Esophagus (tissue), 2 donors: ENCODE results near the gene FAM186B. TPM values are rescaled to one million over a fixed set of nuclear protein-coding genes. Genes with fewer than 3 reads are reported as not detected.
"Not testable (repeated sequence)": the region's sequence is repeated elsewhere in the genome, so short reads cannot be mapped to it uniquely, and the experiment has no call there.

Experiments
- H3K27ac ChIP-seq, 2 donors: one replicate each; pipeline ENCODE4 v1.5.1; 2013; ENCODE audit warnings: low read depth in 2 of 2, mild to moderate bottlenecking in 2 of 2, inconsistent platforms in 1 of 2, low read length in 1 of 2, moderate library complexity in 1 of 2
- H3K27me3 ChIP-seq, 2 donors: one replicate each; pipeline ENCODE4 v1.6.1; 2013; ENCODE audit warnings: low read length in 2 of 2, control low read depth in 1 of 2, mild to moderate bottlenecking in 1 of 2; ENCODE audit not compliant: insufficient read depth in 2 of 2, control insufficient read depth in 1 of 2
- H3K36me3 ChIP-seq, 2 donors: one replicate each; pipeline ENCODE4 v1.6.1; 2013; ENCODE audit warnings: low read length in 1 of 2; ENCODE audit not compliant: control insufficient read depth in 2 of 2, insufficient read depth in 2 of 2
- H3K4me1 ChIP-seq, 2 donors: one replicate each; pipeline ENCODE4 v1.6.1; 2013; ENCODE audit warnings: low read length in 1 of 2; ENCODE audit not compliant: control insufficient read depth in 2 of 2, insufficient read depth in 2 of 2
- H3K4me3 ChIP-seq, 2 donors: one replicate each; pipeline ENCODE4 v1.5.1; 2013; ENCODE audit warnings: low read length in 2 of 2, mild to moderate bottlenecking in 2 of 2, low read depth in 1 of 2, moderate library complexity in 1 of 2
- H3K9me3 ChIP-seq, 2 donors: one replicate each; pipeline ENCODE4 v1.6.1; 2013; ENCODE audit warnings: mild to moderate bottlenecking in 2 of 2, low read depth in 1 of 2, low read length in 1 of 2, moderate library complexity in 1 of 2; ENCODE audit not compliant: control insufficient read depth in 2 of 2, insufficient read depth in 1 of 2
- WGBS, 2 donors: extraction: QIAGEN DNeasy Blood & Tissue Kit; methylation state at CpG; one replicate each; pipeline ENCODE4 v1.1.7; 2013; 5-methylcytosine and 5-hydroxymethylcytosine counted together
- polyA plus RNA-seq, 2 donors: library from polyadenylated mRNA; stranded (reverse); fragments of 200-250 nt; gene quantifications; one replicate each; pipeline ENCODE4 v1.2.3, GENCODE V29; 2013
- donor health status: healthy with polysubstance abuse.
- donor health status: Bipolar disorder and iron deficiency.

Gene FAM186B
- polyA plus RNA-seq, result under 1 TPM; 0.08 to 0.09 TPM

GRCh38 chr12:49605539-49605938 lies at the start of gene FAM186B:
FAM186B (minus strand) TSS chr12:49605639; CDS start chr12:49605477, 162 bp downstream.
- not testable (repeated sequence) for H3K9me3 ChIP-seq, H3K4me3 ChIP-seq, H3K27me3 ChIP-seq, H3K27ac ChIP-seq, H3K36me3 ChIP-seq, H3K4me1 ChIP-seq
- WGBS, 2 donors, result 95 to 98% methylated on average over 4 of the region's 4 CpGs

GRCh38 chr12:49654715-49655114 lies 49.3 kb upstream of the FAM186B start:
- peaks cover 0 to 4% of the 10 kb centered on the region in 2 donors for H3K36me3 ChIP-seq
- no peak overlapping the region for H3K27ac ChIP-seq
- no peak overlapping the region for H3K4me3 ChIP-seq
- H3K9me3 ChIP-seq, result no peaks in the 10 kb centered on the region
- no peaks in the 10 kb centered on the region for H3K27me3 ChIP-seq
- H3K4me1 ChIP-seq, result peaks cover 0 to 2% of the 10 kb centered on the region in 2 donors
- WGBS, 2 donors, result 93 to 94% methylated on average over 5 of the region's 5 CpGs

GRCh38 chr12:49652921-49653520 lies 47.6 kb upstream of the FAM186B start:
- WGBS, 2 donors, result 85 to 93% methylated on average over 4 of the region's 4 CpGs
- Histone ChIP-seq H3K27ac (no peak overlapping the region), H3K36me3 (peaks cover 0 to 8% of the 10 kb centered on the region in 2 donors)

GRCh38 chr12:49651855-49652254 lies 46.4 kb upstream of the FAM186B start:
- Histone ChIP-seq H3K9me3 (no peaks in the 10 kb centered on the region), H3K4me1 (peaks cover 0 to 2% of the 10 kb centered on the region in 2 donors), H3K27ac (no peak overlapping the region), H3K27me3 (no peaks in the 10 kb centered on the region), H3K4me3 (no peak overlapping the region), H3K36me3 (peaks cover 0 to 8% of the 10 kb centered on the region in 2 donors)
- 72% methylated on average over 8 of the region's 8 CpGs for WGBS, 2 donors

More at GRCh38 chr12:49652921-49653520, 47.6 kb upstream of the FAM186B start:
- H3K27me3 ChIP-seq, result no peaks in the 10 kb centered on the region
- H3K4me1 ChIP-seq, result peaks cover 0 to 2% of the 10 kb centered on the region in 2 donors
- no peak overlapping the region for H3K4me3 ChIP-seq
- no peaks in the 10 kb centered on the region for H3K9me3 ChIP-seq

- H3K27ac ChIP-seq, result no peak overlapping the region
- H3K4me3 ChIP-seq, result no peak overlapping the region
- H3K27me3 ChIP-seq, result no peaks in the 10 kb centered on the region
- peaks cover 0 to 14% of the 10 kb centered on the region in 2 donors for H3K36me3 ChIP-seq
- H3K9me3 ChIP-seq, result no peaks in the 10 kb centered on the region
- H3K4me1 ChIP-seq, result peaks cover 0 to 2% of the 10 kb centered on the region in 2 donors
- WGBS, 2 donors, result 77 to 83% methylated on average over 5 of the region's 5 CpGs
Observed at GRCh38 chr12:49649892-49650291, 44.5 kb upstream of the FAM186B start.

GRCh38 chr12:49649445-49649844 lies 44.0 kb upstream of the FAM186B start:
- peaks cover 0 to 3% of the 10 kb centered on the region in 2 donors for H3K4me1 ChIP-seq
- no peak overlapping the region for H3K27ac ChIP-seq
- WGBS, 2 donors, result 95% methylated on average over 11 of the region's 11 CpGs
- H3K4me3 ChIP-seq, result no peak overlapping the region
- no peaks in the 10 kb centered on the region for H3K27me3 ChIP-seq
- H3K36me3 ChIP-seq, result peaks cover 0 to 14% of the 10 kb centered on the region in 2 donors
- no peaks in the 10 kb centered on the region for H3K9me3 ChIP-seq

- H3K36me3 ChIP-seq, result peaks cover 0 to 14% of the 10 kb centered on the region in 2 donors
Observed at GRCh38 chr12:49648712-49649003, 43.2 kb upstream of the FAM186B start.

GRCh38 chr12:49647827-49648711 lies 42.6 kb upstream of the FAM186B start:
- no peaks in the 10 kb centered on the region for H3K27me3 ChIP-seq
- H3K27ac ChIP-seq, result peak overlapping the region in 1 of 2 donors; percentile 16
- peaks cover 3 to 10% of the 10 kb centered on the region in 2 donors for H3K4me1 ChIP-seq
- 79 to 80% methylated on average over 15 of the region's 15 CpGs for WGBS, 2 donors
- H3K4me3 ChIP-seq, result no peak overlapping the region
- no peaks in the 10 kb centered on the region for H3K9me3 ChIP-seq
- peaks cover 0 to 16% of the 10 kb centered on the region in 2 donors for H3K36me3 ChIP-seq

More at GRCh38 chr12:49648712-49649003, 43.2 kb upstream of the FAM186B start:
- no peaks in the 10 kb centered on the region for H3K9me3 ChIP-seq
- H3K27ac ChIP-seq, result no peak overlapping the region
- no peak overlapping the region for H3K4me3 ChIP-seq
- 75 to 86% methylated on average over 3 of the region's 3 CpGs for WGBS, 2 donors
- no peaks in the 10 kb centered on the region for H3K27me3 ChIP-seq
- H3K4me1 ChIP-seq, result peaks cover 3 to 10% of the 10 kb centered on the region in 2 donors

GRCh38 chr12:49646871-49647654 lies 41.6 kb upstream of the FAM186B start:
- WGBS, 2 donors, result 71 to 72% methylated on average over 12 of the region's 12 CpGs
- no peak overlapping the region for H3K4me3 ChIP-seq
- peaks cover 3 to 13% of the 10 kb centered on the region in 2 donors for H3K4me1 ChIP-seq
- no peaks in the 10 kb centered on the region for H3K9me3 ChIP-seq
- H3K27me3 ChIP-seq, result no peaks in the 10 kb centered on the region
- H3K36me3 ChIP-seq, result peaks cover 0 to 21% of the 10 kb centered on the region in 2 donors
- peak overlapping the region in 1 of 2 donors; percentile 6 for H3K27ac ChIP-seq
